Jurkat, Clone E6-1 (cell line): ENCODE measurements around the gene RANBP10.
"Not testable (repeated sequence)": the region's sequence is repeated elsewhere in the genome, so short reads cannot be mapped to it uniquely, and the experiment has no call there.

Source experiments
- DNase-seq: peaks from one replicate; pipeline ENCODE4 v3.0.0-alpha.2; 2011; ENCODE audit warnings: low read depth, low spot score
- H3K4me3 ChIP-seq: 2 replicates; pipeline ENCODE4 v1.5.1; 2011; ENCODE audit warnings: mild to moderate bottlenecking, low read length, control low read depth, moderate library complexity

RANBP10 gene

GRCh38 chr16:67758966-67759365 is 47.4 kb downstream of the RANBP10 start:
- DNase-seq, result no peak
- no peak overlapping the region for H3K4me3 ChIP-seq

- H3K4me3 ChIP-seq, result no peak overlapping the region
- DNase-seq, result no peak
Observed at GRCh38 chr16:67758006-67758405, 48.4 kb downstream of the RANBP10 start.

- no peak overlapping the region for H3K4me3 ChIP-seq
- DNase-seq, result no peak
Observed at GRCh38 chr16:67752641-67753040, 53.7 kb downstream of the RANBP10 start.

- DNase-seq, H3K4me3 ChIP-seq: not testable (repeated sequence)
Observed at GRCh38 chr16:67751331-67751730, 55.0 kb downstream of the RANBP10 start.

- H3K4me3 ChIP-seq, result no peak overlapping the region
- DNase-seq, result no peak
Observed at GRCh38 chr16:67750466-67750865, 55.9 kb downstream of the RANBP10 start.

- H3K4me3 ChIP-seq, result no peak overlapping the region
- no peak for DNase-seq
Observed at GRCh38 chr16:67749436-67750078, 56.8 kb downstream of the RANBP10 start.

- DNase-seq, result no peak
- H3K4me3 ChIP-seq, result no peak overlapping the region
Observed at GRCh38 chr16:67748834-67749233, 57.5 kb downstream of the RANBP10 start.

- no peak overlapping the region for H3K4me3 ChIP-seq
- DNase-seq, result no peak
Observed at GRCh38 chr16:67746846-67747245, 59.5 kb downstream of the RANBP10 start.

- H3K4me3 ChIP-seq, result no peak overlapping the region
- no peak for DNase-seq
Observed at GRCh38 chr16:67741118-67741517, 65.2 kb downstream of the RANBP10 start.

- H3K4me3 ChIP-seq, result no peak overlapping the region
- no peak for DNase-seq
Observed at GRCh38 chr16:67740391-67740790, 66.0 kb downstream of the RANBP10 start.

GRCh38 chr16:67736858-67737257 is 69.5 kb downstream of the RANBP10 start:
- DNase-seq, result no peak
- no peak overlapping the region for H3K4me3 ChIP-seq

- H3K4me3 ChIP-seq, result no peak overlapping the region
- DNase-seq, result no peak
Observed at GRCh38 chr16:67734731-67735201, 71.6 kb downstream of the RANBP10 start.

GRCh38 chr16:67733734-67734470 is 72.5 kb downstream of the RANBP10 start:
- DNase-seq, result no peak
- H3K4me3 ChIP-seq, result no peak overlapping the region

GRCh38 chr16:67731753-67732095 is 74.6 kb downstream of the RANBP10 start:
- DNase-seq, result no peak

GRCh38 chr16:67731071-67731752 is 75.1 kb downstream of the RANBP10 start:
- DNase-seq, result no peak
- no peak overlapping the region for H3K4me3 ChIP-seq

More at GRCh38 chr16:67731753-67732095, 74.6 kb downstream of the RANBP10 start:
- no peak overlapping the region for H3K4me3 ChIP-seq

GRCh38 chr16:67730326-67730725 is 76.0 kb downstream of the RANBP10 start:
- DNase-seq, result no peak
- H3K4me3 ChIP-seq, result no peak overlapping the region

- no peak for DNase-seq
- no peak overlapping the region for H3K4me3 ChIP-seq
Observed at GRCh38 chr16:67729636-67730248, 76.6 kb downstream of the RANBP10 start.

GRCh38 chr16:67727521-67728485 is 78.6 kb downstream of the RANBP10 start:
- H3K4me3 ChIP-seq, result no peak overlapping the region
- DNase-seq, result no peak
